Subcutaneous adipose tissue (tissue), 4 donors: Measurements from ENCODE around the gene CDKL4. TPM values are rescaled to one million over a fixed set of nuclear protein-coding genes. Genes with fewer than 3 reads are reported as not detected.

Experiments used
- total RNA-seq, 4 donors: library from RNA; depleted of rRNA; stranded (reverse); fragments of >200 nt; gene quantifications; one replicate each; pipeline ENCODE4 v1.1.0, GENCODE V29; 2016
- TF ChIP-seq, protein P1 (sequence below): fragments of 450-650 bp; IDR thresholded peaks from one replicate; pipeline ENCODE4 v1.5.1; 2016; ENCODE audit warnings: low read depth, mild to moderate bottlenecking, control low read depth, antibody characterized with exemption, moderate library complexity

The CDKL4 gene
- total RNA-seq, 4 donors from 2014 or later, result 0.85 to 3.1 (median 2.6) TPM; not detected in 1

DNA sequence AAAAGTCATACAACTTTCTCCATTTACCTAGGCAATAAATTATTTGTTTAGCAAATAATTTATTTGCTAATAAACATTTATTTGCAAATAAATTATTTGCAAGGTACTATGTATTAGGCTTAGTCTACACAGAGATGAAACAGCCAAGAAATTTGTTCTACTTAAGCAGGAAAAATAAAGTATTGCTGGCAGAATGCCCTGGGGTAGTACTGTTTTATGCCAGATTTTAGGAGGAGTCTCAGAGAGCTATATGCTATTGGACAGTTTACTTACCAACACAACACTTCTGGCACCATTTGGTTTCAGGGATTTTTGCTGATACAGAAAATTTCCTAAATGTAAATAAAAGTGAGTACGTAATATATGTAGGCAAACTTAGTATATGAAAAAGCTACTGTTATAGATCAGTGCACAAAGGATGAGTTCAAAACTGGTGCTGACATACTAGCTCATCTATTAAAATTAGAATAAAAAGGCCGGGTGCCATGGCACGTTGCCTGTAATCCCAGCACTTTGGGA lies 23.2 kb upstream of the CDKL4 start:
- TF ChIP-seq, protein P1, sequence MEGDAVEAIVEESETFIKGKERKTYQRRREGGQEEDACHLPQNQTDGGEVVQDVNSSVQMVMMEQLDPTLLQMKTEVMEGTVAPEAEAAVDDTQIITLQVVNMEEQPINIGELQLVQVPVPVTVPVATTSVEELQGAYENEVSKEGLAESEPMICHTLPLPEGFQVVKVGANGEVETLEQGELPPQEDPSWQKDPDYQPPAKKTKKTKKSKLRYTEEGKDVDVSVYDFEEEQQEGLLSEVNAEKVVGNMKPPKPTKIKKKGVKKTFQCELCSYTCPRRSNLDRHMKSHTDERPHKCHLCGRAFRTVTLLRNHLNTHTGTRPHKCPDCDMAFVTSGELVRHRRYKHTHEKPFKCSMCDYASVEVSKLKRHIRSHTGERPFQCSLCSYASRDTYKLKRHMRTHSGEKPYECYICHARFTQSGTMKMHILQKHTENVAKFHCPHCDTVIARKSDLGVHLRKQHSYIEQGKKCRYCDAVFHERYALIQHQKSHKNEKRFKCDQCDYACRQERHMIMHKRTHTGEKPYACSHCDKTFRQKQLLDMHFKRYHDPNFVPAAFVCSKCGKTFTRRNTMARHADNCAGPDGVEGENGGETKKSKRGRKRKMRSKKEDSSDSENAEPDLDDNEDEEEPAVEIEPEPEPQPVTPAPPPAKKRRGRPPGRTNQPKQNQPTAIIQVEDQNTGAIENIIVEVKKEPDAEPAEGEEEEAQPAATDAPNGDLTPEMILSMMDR, result no peak

DNA sequence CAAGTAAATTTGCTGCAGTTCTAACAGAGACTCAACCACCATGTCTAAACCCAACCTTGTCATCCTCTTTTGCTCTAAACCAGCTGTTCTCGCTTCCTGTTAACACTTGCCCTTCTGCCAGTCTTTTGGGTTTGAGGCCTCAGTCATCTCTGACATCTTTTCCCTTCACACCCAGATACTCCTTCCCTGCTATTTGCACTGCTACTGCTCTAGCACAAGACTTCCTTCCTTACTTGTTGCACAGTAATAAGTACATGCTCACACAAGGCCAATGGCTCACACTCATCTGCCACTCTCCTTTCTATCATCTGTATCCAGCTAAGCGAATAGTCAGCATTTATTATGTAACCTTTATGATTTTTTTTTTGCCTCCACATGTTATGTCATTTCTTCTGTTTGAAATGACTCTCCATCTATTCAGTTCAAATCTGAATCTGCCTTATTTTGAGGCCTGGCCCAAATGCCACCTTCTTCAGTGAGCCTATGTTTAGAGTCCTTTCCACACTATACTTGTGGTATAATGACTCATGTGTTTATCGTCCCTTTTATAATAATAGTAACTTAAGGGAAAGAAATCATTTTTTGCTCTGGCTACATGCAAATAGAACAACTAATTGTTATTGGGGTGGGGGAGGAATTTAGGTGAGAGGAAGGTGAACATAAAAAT lies 22.5 kb upstream of the CDKL4 start:
- TF ChIP-seq, protein P1, result no peak

DNA sequence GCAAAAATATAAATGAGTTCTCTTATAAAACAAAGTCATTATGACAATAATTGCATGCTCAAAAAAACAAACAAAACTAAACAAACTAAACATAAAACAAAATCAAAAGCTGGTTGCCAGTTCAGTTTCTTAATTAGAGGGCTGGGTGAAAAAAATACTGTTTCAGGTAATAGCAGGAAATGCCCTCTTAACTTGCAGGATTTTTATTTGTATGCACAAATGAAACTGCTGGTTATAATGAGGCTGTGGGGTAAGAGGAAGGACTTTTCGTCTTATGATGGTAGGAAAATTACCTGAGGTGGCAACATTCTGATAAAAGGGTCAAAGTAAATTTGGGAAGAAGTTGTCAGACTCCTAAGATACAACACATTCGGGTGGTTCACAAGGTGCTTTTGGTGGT lies 21.5 kb upstream of the CDKL4 start:
- TF ChIP-seq, protein P1, result no peak

DNA sequence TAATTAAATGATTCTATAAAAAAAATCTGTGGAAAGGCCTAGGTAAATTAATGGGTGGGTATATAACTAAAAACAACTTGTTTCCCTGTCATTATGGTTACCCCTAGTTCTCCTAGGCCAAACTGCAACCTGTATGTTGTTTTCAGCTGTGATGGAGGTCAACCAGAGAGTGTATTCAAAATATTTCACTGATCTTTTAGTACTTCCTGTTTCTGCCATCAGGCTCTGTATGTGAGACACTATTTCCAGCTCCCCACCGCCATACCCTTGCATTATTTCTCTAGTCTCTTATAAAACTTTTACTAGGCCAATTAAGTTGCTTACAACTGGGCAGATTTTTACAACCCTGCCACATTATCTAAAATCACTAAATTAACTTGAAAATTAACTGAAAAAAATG lies 21.0 kb upstream of the CDKL4 start:
- TF ChIP-seq, protein P1, result no peak

DNA sequence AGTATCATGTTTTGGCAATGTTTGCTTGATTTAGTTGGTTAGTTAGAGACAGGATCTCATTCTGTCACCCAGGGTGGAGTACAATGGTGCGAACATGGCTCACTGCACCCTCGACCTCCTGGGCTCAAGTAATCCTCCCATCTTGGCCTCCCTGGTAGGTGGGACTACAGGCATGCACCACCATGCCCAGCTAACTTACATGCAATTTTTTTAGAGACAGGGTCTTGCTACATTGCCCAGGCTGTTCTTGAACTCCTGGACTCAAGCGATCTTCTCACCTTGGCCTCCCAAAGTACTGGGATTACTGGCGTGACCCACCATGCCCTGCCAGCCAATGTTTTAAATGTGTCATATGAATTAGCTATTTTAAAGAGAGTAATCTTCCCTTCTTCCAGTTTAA lies 16.3 kb upstream of the CDKL4 start:
- TF ChIP-seq, protein P1, result no peak

DNA sequence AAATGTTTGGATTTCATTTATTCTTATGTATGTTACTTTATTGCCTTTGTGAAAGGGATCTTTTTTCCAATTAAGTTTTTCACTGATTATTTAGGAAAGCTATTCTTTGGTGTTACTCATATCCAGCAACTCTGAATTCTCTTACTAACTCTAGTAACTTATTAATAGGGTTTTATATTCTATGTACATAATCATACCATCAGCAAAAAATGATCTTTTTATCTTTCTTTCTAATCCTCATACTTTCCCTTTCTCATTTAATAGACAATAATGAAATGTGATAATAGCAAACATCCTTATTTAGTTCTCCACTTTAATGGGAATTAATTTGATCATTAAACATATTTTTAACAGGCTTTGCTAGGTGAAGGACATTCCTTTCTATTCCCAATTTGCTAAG lies 12.3 kb upstream of the CDKL4 start:
- TF ChIP-seq, protein P1, result no peak

DNA sequence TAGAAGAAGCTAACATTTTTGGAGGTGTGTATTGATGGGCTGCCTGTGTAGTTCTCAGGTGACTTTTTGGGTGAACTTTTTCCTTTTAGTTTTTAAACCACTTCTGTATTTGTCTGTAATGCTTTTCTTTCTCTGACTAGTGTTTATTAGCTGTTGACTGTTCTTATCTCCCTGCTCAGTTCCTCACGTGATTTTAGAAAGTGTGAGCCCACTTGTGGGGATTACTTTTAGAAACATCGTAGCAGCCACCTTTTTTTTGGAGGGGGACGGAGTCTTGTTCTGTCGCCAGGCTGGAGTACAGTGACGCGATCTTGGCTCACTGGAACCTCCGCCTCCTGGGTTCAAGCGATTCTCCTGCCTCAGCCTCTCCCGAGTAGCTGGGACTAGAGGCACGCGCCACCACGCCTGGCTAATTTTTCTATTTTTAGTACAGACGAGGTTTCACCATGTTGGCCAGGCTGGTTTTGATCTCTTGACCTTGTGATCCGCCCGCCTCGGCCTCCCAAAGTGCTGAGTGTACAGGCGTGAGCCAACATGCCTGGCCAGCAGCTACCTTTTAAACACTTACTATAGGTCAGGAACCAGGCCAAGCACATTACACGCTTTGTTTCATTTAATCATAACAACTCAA lies 9.2 kb upstream of the CDKL4 start:
- TF ChIP-seq, protein P1, result no peak
